Thyroid gland (tissue), 4 donors: ENCODE measurements around the gene CNPY4. TPM values are rescaled to one million over a fixed set of nuclear protein-coding genes. Genes with fewer than 3 reads are reported as not detected.

ENCODE experiments used
- DNase-seq, 2 donors: peaks; one replicate each; pipeline ENCODE4 v3.0.0-alpha.2; 2019
- H3K27ac ChIP-seq, 3 donors: fragments of 200-600 bp; sonication (generic); 1 replicate in 2 of 3; 2 replicates in 1 of 3; pipeline ENCODE4 v1.5.1; 2016 to 2019; ENCODE audit warnings: mild to moderate bottlenecking in 1 of 3, moderate library complexity in 1 of 3
- H3K27me3 ChIP-seq: fragments of 200-600 bp; sonication (generic); one replicate; pipeline ENCODE4 v1.5.1; 2019
- H3K36me3 ChIP-seq, 2 donors: fragments of 200-600 bp; sonication (generic); one replicate each; pipeline ENCODE4 v1.5.1; 2016 to 2019
- H3K4me1 ChIP-seq, 2 donors: fragments of 200-600 bp; sonication (generic); one replicate each; pipeline ENCODE4 v1.5.1; 2017 to 2019
- H3K4me3 ChIP-seq, 3 donors: fragments of 200-600 bp; sonication (generic); replicated peaks in 1 of 3; 1 replicate in 2 of 3; 2 replicates in 1 of 3; pipeline ENCODE4 v1.5.1; 2016; ENCODE audit warnings: mild to moderate bottlenecking in 1 of 3
- H3K9me3 ChIP-seq: fragments of 200-600 bp; sonication (generic); one replicate; pipeline ENCODE4 v1.5.1; 2017
- CTCF ChIP-seq, 6 experiments: fragments of 200-600 bp in 3 of 6; fragments of 450-650 bp in 3 of 6; sonication (generic) in 3 of 6; IDR thresholded peaks; one replicate each; pipeline ENCODE4 v1.5.1; 2016 to 2019; ENCODE audit warnings: antibody characterized with exemption in 6 of 6, mild to moderate bottlenecking in 2 of 6, inconsistent platforms in 1 of 6, moderate library complexity in 1 of 6
- POLR2A ChIP-seq, 2 donors: fragments of 450-650 bp; IDR thresholded peaks; one replicate each; pipeline ENCODE4 v1.6.1; 2017; ENCODE audit warnings: antibody characterized with exemption in 2 of 2, mild to moderate bottlenecking in 2 of 2, moderate library complexity in 1 of 2
- WGBS, 2 donors: methylation state at CpG; one replicate each; pipeline ENCODE4 v1.1.5; 2017; 5-methylcytosine and 5-hydroxymethylcytosine counted together
- intact Hi-C: fragments of 100-400 bp; cut with DNase I; formaldehyde crosslinking; loops from one replicate; pipeline ENCODE4 v1.15.1; 2023
- total RNA-seq, 4 donors: library from RNA; depleted of rRNA; stranded (reverse); fragments of >200 nt; gene quantifications; one replicate each; pipeline ENCODE4 v1.2.3, GENCODE V29; 2016

Gene CNPY4
- total RNA-seq, 4 donors from 2014 or later = 4.1 to 14.5 (median 13.1) TPM

DNA sequence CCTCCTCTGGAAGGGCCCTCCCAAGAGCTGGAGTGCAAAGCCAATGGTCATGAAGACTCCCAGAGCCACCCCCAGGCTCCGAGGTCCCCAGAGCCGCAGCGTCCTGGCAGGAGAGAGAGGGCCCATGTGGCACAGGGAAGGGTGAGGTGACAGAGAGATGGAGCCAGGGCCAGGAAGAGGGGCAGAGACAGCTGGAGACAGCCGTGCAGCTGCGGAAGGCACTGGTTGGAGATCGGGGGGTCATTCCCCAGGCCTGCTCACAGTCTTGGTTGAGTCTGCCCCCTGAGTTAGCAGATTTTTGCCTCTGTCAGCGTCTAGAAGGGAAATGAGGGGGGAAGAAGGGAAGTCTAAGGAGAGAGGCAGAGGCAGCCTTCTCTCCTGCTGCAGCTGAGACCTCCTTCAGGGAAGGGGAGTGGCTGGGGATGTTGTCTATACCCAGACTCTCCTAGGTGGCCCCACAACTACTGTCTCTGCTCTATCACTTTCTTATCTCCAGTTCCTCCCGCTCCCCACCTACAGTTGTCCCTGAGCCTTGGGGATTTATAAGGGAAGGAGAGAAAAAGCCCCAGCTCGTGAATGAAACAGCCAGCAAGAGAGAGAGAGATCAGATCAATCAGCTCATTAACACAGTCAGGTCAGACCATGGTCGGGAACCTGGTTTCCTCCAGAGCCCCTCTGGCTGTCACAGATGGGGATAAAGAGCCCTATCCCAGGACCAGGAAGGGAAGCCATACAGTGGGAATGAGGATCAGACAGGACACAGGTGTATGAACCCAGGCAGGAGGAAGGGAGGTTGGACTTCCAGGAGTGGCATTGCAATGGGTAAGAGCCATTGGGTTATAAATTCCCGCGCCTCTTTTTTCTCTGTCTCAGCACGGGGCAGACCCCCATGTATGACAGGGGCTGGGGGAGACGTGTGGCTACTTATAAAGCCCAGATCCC is 47.8 kb downstream of the CNPY4 start:
- Histone ChIP-seq H3K27ac (no peak overlapping the region), H3K36me3 (no peaks in the 10 kb centered on the region), H3K4me3 (no peak overlapping the region), H3K27me3 (peaks cover 5% of the 10 kb centered on the region), H3K4me1 (peaks cover 4 to 26% of the 10 kb centered on the region in 2 donors), H3K9me3 (no peaks in the 10 kb centered on the region)
- no peak for TF ChIP-seq POLR2A (IDR thresholded peaks at IDR 0.05)
- DNase-seq = no peak
- WGBS, 2 donors = 31 to 40% methylated on average over 14 of the region's 14 CpGs
- intact Hi-C loops = no loop called here

DNA sequence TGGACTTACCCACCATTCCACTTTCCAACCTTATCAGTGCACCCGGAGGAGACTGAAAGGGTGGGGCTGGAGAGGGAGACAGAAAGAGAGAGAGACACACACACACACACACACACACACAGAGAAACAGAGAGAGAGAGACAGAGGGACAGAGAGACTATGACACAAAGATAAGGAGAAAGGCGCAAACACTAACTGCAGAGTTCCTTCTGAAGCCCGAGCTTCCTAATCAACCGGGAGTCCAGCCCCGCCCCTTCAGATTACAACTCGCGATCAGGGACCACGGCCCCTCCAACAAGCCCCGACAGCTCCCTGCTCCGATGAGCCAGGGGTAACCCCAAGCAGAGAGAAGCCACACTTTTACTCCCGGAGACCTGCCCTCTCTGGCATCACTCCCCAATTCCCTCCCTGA is 48.5 kb downstream of the CNPY4 start:
- Histone ChIP-seq H3K36me3 (no peaks in the 10 kb centered on the region), H3K4me3 (peak overlapping the region in 1 of 3 donors; percentile 29), H3K27ac (no peak overlapping the region), H3K9me3 (no peaks in the 10 kb centered on the region), H3K27me3 (peaks cover 5% of the 10 kb centered on the region), H3K4me1 (peaks cover 4 to 26% of the 10 kb centered on the region in 2 donors)
- no peak for DNase-seq
- TF ChIP-seq CTCF (IDR thresholded peaks at IDR 0.05) (no peak), POLR2A (IDR thresholded peaks at IDR 0.05) (no peak)
- WGBS, 2 donors = 4 to 7% methylated on average over 11 of the region's 11 CpGs
- intact Hi-C loops = no loop called here

DNA sequence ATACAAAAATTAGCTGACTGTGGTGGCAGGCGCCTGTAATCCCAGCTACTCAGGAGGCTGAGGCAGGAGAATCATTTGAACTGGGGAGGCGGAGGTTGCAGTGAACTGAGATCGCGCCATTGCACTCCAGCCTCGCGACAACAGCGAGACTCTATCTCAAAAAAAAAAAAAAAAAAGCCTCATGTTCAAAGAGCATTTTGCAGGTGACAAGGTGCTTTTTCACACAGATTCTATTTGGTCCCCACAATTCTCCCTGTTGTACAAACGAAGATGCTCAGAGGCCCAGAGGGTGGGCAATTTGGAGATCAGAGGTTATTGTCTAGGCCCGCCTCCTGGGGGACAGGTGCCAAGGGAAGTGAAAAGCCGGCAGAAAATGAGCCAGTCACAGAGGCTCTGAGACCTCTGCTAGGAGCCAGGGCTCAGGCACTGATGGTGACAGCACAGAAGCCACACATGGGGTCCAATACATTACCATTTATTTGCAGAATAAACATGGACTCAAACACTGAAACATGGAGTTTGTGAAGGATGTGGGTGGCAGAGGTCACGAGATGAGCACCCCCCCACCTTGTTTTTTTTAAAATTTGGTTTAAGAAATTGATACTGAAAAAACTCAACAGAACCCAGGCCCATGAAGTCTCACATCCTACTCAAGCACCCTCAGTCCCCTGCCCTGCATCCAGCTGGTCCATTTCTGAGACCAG is 49.9 kb downstream of the CNPY4 start:
- H3K27ac ChIP-seq = no peak overlapping the region
- H3K9me3 ChIP-seq = no peaks in the 10 kb centered on the region
- intact Hi-C loops = no loop called here
- no peak for DNase-seq
- no peaks in the 10 kb centered on the region for H3K36me3 ChIP-seq
- 84 to 85% methylated on average over 11 of the region's 11 CpGs for WGBS, 2 donors
- TF ChIP-seq POLR2A (IDR thresholded peaks at IDR 0.05) = no peak
- TF ChIP-seq CTCF (IDR thresholded peaks at IDR 0.05) = no peak
- H3K27me3 ChIP-seq = peaks cover 5% of the 10 kb centered on the region
- peaks cover 4 to 26% of the 10 kb centered on the region in 2 donors for H3K4me1 ChIP-seq
- no peak overlapping the region for H3K4me3 ChIP-seq

DNA sequence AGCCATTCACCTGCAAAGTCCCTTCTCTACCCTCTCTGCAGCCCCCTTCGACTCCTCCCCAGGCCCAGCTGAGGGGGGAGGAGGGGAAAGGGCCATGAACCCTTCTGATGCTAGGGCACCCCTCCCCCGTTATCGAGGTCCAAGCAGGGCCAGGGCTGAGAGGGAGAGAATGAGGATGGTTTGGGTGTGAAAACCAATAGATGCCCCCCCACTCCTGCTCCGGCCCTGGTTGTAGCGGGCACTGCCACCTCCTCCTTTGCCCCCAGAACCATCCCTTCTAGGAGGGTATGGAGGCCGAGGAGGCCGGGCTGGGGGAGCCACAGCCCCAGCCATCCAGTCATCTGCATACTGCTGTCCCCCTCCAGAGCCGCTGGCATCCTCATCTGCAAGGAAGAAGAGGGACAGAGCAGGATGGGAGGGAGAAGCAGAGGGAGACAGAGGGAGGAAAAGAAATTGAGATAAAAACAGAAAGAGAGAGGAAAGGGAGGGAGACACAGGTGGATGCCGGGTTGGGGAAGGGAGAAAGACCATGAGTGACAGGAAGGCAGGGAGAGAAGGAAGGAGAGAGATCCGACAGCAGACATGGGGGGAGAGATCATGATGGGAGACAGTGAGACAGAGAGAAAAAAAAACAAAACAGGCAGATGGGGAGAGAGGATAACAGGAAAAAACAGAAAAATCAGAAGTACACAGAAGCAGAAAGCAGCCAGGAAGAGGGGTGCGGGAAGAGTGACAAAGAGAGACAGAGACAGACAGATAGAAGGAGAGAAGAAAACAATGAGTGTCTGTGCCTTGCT is 50.9 kb downstream of the CNPY4 start:
- DNase-seq = no peak
- H3K27ac ChIP-seq = no peak overlapping the region
- no peak overlapping the region for H3K4me3 ChIP-seq
- WGBS, 2 donors = 87 to 93% methylated on average over 11 of the region's 11 CpGs
- H3K36me3 ChIP-seq = no peaks in the 10 kb centered on the region
- TF ChIP-seq CTCF (IDR thresholded peaks at IDR 0.05) (no peak), POLR2A (IDR thresholded peaks at IDR 0.05) (no peak)
- no peaks in the 10 kb centered on the region for H3K9me3 ChIP-seq
- intact Hi-C loops = no loop called here
- peaks cover 4 to 26% of the 10 kb centered on the region in 2 donors for H3K4me1 ChIP-seq
- peaks cover 5% of the 10 kb centered on the region for H3K27me3 ChIP-seq

DNA sequence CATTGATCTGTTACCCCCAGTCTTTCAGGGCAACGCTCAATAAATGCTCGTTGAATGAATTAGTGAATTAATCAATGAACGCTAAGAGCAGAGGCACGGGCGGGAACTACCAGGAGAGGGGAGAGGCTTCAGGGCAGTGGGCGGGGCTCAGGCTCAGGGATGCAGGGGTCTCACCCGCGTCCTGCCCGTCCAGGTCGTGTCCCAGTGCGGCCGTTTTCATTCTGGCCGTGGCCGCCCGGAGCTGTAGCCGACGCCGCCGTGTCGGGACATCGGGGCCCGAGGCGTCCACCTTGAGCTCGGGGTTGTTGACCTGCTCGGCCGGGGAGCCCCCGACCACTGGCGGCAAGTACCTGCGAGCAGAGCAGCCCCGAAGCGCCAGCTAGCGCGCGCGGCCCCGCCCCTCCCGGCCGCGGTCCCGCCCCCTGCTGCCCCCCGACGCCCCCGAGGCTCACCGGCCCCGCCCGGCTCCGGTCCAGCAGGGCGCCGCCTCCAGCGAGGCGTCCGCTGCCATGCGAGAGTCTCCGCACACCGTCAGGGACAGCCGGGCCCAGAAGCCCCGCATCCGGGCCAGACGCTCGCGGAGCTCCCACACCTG is 51.8 kb downstream of the CNPY4 start:
- WGBS, 2 donors = 22 to 38% methylated on average over 6 to 11 of the region's 61 CpGs
- Histone ChIP-seq H3K4me3 (peak overlapping the region in 1 of 3 donors; percentile 33), H3K27me3 (peaks cover 5% of the 10 kb centered on the region), H3K4me1 (peaks cover 4 to 26% of the 10 kb centered on the region in 2 donors), H3K27ac (no peak overlapping the region), H3K36me3 (no peaks in the 10 kb centered on the region), H3K9me3 (no peaks in the 10 kb centered on the region)
- intact Hi-C loops = no loop called here
- DNase-seq = no peak
- no peak for TF ChIP-seq CTCF (IDR thresholded peaks at IDR 0.05)
- no peak for TF ChIP-seq POLR2A (IDR thresholded peaks at IDR 0.05)
